ENCODE measurements around the gene YY1AP1. TPM values are rescaled to one million over a fixed set of nuclear protein-coding genes. Genes with fewer than 3 reads are reported as not detected.
"Not testable (repeated sequence)": the region's sequence is repeated elsewhere in the genome, so short reads cannot be mapped to it uniquely, and the experiment has no call there.

Gene YY1AP1
- total RNA-seq (2021; fragmentation: NEBNext Ultra II Directional; extraction: Animal tissue kit (Norgen Biotek cat#: 25700)), result 10 to 100 TPM; 39.6 to 50.7 (median 42.0) TPM
- long read RNA-seq, transcript YY1AP1-205 (11 exons, 2,663 nt), result major isoform, 8 of 34 reads
- long read RNA-seq, transcript YY1AP1-212 (11 exons, 2,654 nt), result major isoform, 8 of 34 reads
- long read RNA-seq, partial matches to known transcripts, result 5 of 34 reads
- long read RNA-seq, other reads (novel, unspliced or antisense), result 9 of 34 reads

DNA sequence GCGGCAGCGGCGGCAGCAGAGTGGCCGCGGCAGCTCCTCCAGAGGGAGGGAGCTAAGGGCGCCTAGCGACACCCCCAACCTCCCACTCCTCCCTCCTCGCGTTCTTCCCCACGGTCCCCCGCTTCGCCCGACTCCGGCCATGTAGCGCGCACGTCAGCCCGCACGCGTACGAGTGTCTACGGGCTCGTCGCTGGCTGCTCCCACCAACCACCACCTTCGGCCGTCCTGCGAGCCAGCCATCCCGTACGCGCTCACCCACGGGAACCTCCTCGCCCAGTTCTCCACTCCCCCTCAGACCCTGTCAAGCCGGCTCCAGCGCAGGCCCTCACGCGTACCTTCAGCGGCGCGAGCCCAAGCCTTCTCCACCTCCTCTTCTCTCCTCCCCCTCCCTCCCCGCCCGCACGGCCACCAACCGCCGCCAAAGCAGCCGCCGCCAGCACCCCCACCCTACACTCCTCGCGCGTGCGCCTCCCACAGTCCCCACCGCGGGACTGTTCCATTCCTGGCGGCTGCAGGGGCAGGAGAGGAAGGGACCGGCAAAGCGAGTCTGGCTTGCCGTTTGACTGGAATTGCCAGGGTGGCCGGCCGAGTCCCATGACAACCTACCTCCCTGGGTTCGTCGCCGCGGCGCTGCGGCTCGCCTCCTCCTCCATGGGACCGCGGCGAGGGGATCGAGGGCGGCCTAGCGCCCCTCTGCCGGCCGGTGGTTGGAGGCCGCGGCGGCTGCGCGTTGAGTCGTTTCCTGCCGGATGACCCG lies at the start of gene YY1AP1:
Gene YY1AP1 (minus strand): TSS at position 451 of the 757 bp plus-strand sequence. CDS start 8,338 bp downstream, outside the sequence.
- Mint-ChIP-seq H3K4me3 (peak within 1 kb of the TSS; percentile 97), H3K27me3 (ENCODE audit: insufficient read depth) (peaks cover 2% of the 10 kb centered on the region; the same call in 1 of the 2 replicates), H3K36me3 (ENCODE audit: low read depth) (peaks cover 45% of the 10 kb centered on the region)

GRCh38 chr1:155729031-155729898 lies 40.7 kb upstream of the YY1AP1 start:
- TF ChIP-seq, protein P1, sequence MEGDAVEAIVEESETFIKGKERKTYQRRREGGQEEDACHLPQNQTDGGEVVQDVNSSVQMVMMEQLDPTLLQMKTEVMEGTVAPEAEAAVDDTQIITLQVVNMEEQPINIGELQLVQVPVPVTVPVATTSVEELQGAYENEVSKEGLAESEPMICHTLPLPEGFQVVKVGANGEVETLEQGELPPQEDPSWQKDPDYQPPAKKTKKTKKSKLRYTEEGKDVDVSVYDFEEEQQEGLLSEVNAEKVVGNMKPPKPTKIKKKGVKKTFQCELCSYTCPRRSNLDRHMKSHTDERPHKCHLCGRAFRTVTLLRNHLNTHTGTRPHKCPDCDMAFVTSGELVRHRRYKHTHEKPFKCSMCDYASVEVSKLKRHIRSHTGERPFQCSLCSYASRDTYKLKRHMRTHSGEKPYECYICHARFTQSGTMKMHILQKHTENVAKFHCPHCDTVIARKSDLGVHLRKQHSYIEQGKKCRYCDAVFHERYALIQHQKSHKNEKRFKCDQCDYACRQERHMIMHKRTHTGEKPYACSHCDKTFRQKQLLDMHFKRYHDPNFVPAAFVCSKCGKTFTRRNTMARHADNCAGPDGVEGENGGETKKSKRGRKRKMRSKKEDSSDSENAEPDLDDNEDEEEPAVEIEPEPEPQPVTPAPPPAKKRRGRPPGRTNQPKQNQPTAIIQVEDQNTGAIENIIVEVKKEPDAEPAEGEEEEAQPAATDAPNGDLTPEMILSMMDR (IDR thresholded peaks at IDR 0.05), result peak; percentile 85
- DNase-seq, result peak; percentile 73
- Mint-ChIP-seq H3K36me3 (ENCODE audit: low read depth) (peaks cover 2% of the 10 kb centered on the region; the same call in 1 of the 2 replicates), H3K4me3 (no peak overlapping the region), H3K27ac (peak overlapping the region; percentile 51), H3K9me3 (no peaks in the 10 kb centered on the region), H3K27me3 (ENCODE audit: insufficient read depth) (peaks cover 1% of the 10 kb centered on the region; the same call in 1 of the 2 replicates), H3K4me1 (ENCODE audit: low read depth) (no peaks in the 10 kb centered on the region)

More for the DNA sequence above, at the start of gene YY1AP1:
- no peaks in the 10 kb centered on the region for H3K9me3 Mint-ChIP-seq
- DNase-seq, result peak; percentile 76
- peak within 1 kb of the TSS; percentile 95 for H3K27ac Mint-ChIP-seq
- TF ChIP-seq, protein P1 (IDR thresholded peaks at IDR 0.05), result peak; percentile 67
- H3K4me1 Mint-ChIP-seq (ENCODE audit: low read depth), result peaks cover 60% of the 10 kb centered on the region

DNA sequence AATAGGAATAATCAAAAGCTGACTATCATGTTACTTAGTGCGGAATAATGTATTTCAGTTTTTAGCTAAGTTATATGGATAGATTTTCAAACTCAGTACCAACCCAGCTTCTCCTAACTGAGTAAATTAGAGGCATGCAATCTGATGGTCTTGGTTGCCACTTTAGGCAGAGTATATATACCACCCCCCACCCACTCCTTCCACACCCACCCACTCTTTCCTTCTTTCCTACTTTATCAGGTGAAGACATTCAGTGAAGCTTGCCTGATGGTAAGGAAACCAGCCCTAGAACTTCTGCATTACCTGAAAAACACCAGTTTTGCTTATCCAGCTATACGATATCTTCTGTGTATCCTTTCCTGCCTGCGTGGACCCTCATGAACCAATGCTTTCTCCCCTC lies 36.6 kb upstream of the YY1AP1 start:
- 0 out of 2 replicates have a peak, but pooled peaks cover 9% of the 10 kb centered on the region for H3K36me3 Mint-ChIP-seq (ENCODE audit: low read depth)
- H3K4me3 Mint-ChIP-seq, result no peak overlapping the region
- no peak for DNase-seq
- no peak overlapping the region for H3K27ac Mint-ChIP-seq
- H3K27me3 Mint-ChIP-seq (ENCODE audit: insufficient read depth), result peaks cover 1% of the 10 kb centered on the region
- H3K4me1 Mint-ChIP-seq (ENCODE audit: low read depth), result no peaks in the 10 kb centered on the region
- no peaks in the 10 kb centered on the region for H3K9me3 Mint-ChIP-seq
- TF ChIP-seq, protein P1 (IDR thresholded peaks at IDR 0.05), result no peak

GRCh38 chr1:155719703-155720102 lies 31.1 kb upstream of the YY1AP1 start:
- no peak for DNase-seq
- H3K4me3 Mint-ChIP-seq, result no peak overlapping the region
- no peak overlapping the region for H3K27ac Mint-ChIP-seq
- no peaks in the 10 kb centered on the region; the same call in none of the 2 replicates for H3K27me3 Mint-ChIP-seq (ENCODE audit: insufficient read depth)
- peaks cover 17% of the 10 kb centered on the region; the same call in 1 of the 2 replicates for H3K36me3 Mint-ChIP-seq (ENCODE audit: low read depth)
- no peaks in the 10 kb centered on the region for H3K9me3 Mint-ChIP-seq
- TF ChIP-seq, protein P1 (IDR thresholded peaks at IDR 0.05), result no peak
- no peaks in the 10 kb centered on the region for H3K4me1 Mint-ChIP-seq (ENCODE audit: low read depth)

DNA sequence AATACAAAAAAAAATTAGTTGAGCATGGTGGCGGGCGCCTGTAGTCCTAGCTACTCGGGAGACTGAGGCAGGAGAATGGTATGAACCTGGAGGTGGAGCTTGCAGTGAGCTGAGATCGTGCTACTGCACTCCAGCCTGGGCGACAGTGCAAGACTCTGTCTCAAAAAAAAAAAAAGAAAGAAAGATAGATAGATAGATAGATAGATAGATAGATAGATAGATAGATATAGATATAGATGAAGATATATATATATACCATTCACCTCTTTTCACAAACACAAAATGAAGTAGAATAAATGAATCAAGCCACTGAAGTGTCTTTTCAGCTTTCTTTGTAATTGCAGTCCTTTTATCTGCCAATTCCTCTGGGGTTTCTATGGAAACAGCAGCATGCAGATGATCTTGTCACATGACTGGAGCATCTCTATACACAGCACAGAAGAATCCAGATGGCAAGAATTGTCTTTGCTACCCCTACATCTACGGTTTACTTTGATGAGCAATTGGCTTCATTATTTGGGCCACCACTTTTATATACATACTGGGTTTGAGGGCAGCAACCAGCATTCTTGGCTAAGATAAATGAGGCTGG lies 30.0 kb upstream of the YY1AP1 start:
- not testable (repeated sequence) for H3K27ac Mint-ChIP-seq; DNase-seq; H3K27me3 Mint-ChIP-seq (ENCODE audit: insufficient read depth); H3K9me3 Mint-ChIP-seq; H3K4me3 Mint-ChIP-seq; H3K4me1 Mint-ChIP-seq (ENCODE audit: low read depth)
- H3K36me3 Mint-ChIP-seq (ENCODE audit: low read depth), result peaks cover 18% of the 10 kb centered on the region; the same call in 1 of the 2 replicates
